Measurements from ENCODE around the gene C17orf67. TPM values are rescaled to one million over a fixed set of nuclear protein-coding genes. Genes with fewer than 3 reads are reported as not detected.

Gene C17orf67
- total RNA-seq, 1 donor from 2014 or later: 1.4 TPM

GRCh38 chr17:56849131-56849530, 15.4 kb upstream of the C17orf67 start:
- no peaks in the 10 kb centered on the region for H3K4me1 ChIP-seq
- H3K9ac ChIP-seq: no peak overlapping the region
- TF ChIP-seq EZH2 (IDR thresholded peaks at IDR 0.05) (no peak), EZH2phosphoT487 (IDR thresholded peaks at IDR 0.05) (no peak), CTCF (IDR thresholded peaks at IDR 0.05) (no peak)
- H3K79me2 ChIP-seq (ENCODE audit: low read depth): no peaks in the 10 kb centered on the region
- no peak overlapping the region for H2AFZ ChIP-seq (replicated peaks)
- no peaks in the 10 kb centered on the region for H3K9me3 ChIP-seq (ENCODE audit: low read depth)
- no peaks in the 10 kb centered on the region for H3K27me3 ChIP-seq
- H3K4me1 Mint-ChIP-seq: no peaks in the 10 kb centered on the region
- peaks cover 6% of the 10 kb centered on the region for H3K36me3 Mint-ChIP-seq
- H3K27me3 Mint-ChIP-seq (ENCODE audit: insufficient read depth, low read depth): no peaks in the 10 kb centered on the region
- no peaks in the 10 kb centered on the region for H3K36me3 ChIP-seq
- H3K27ac Mint-ChIP-seq: no peak overlapping the region
- H3K27ac ChIP-seq: no peak overlapping the region
- no peak overlapping the region for H3K4me3 Mint-ChIP-seq
- no peak overlapping the region for H3K4me2 ChIP-seq
- no peaks in the 10 kb centered on the region for H3K9me3 Mint-ChIP-seq
- H3F3A ChIP-seq (ENCODE audit: low read depth): no peaks in the 10 kb centered on the region
- no peak for DNase-seq (ENCODE audit: low spot score)
- H3K4me3 ChIP-seq: no peak overlapping the region
- H4K20me1 ChIP-seq (ENCODE audit: low read depth): no peaks in the 10 kb centered on the region

- Histone ChIP-seq H3K4me2 (no peak overlapping the region), H3F3A (ENCODE audit: low read depth) (peaks cover 3% of the 10 kb centered on the region), H3K27ac (no peak overlapping the region), H4K20me1 (ENCODE audit: low read depth) (no peaks in the 10 kb centered on the region), H3K4me3 (no peak overlapping the region), H3K4me1 (no peaks in the 10 kb centered on the region), H3K27me3 (no peaks in the 10 kb centered on the region), H3K9me3 (ENCODE audit: low read depth) (no peaks in the 10 kb centered on the region), H3K79me2 (ENCODE audit: low read depth) (no peaks in the 10 kb centered on the region), H3K36me3 (no peaks in the 10 kb centered on the region), H3K9ac (no peak overlapping the region), H2AFZ (replicated peaks) (no peak overlapping the region)
- Mint-ChIP-seq H3K27me3 (ENCODE audit: insufficient read depth, low read depth) (no peaks in the 10 kb centered on the region), H3K4me1 (no peaks in the 10 kb centered on the region), H3K4me3 (no peak overlapping the region), H3K36me3 (peaks cover 5% of the 10 kb centered on the region), H3K27ac (no peak overlapping the region), H3K9me3 (no peaks in the 10 kb centered on the region)
- no peak for DNase-seq (ENCODE audit: low spot score)
- no peak for TF ChIP-seq CTCF (IDR thresholded peaks at IDR 0.05)
- no peak for TF ChIP-seq EZH2phosphoT487 (IDR thresholded peaks at IDR 0.05)
- no peak for TF ChIP-seq EZH2 (IDR thresholded peaks at IDR 0.05)
Measured at GRCh38 chr17:56847106-56847505, 13.4 kb upstream of the C17orf67 start.

GRCh38 chr17:56845934-56846333, 12.2 kb upstream of the C17orf67 start:
- Mint-ChIP-seq H3K4me1 (no peaks in the 10 kb centered on the region), H3K27me3 (ENCODE audit: insufficient read depth, low read depth) (no peaks in the 10 kb centered on the region), H3K27ac (no peak overlapping the region), H3K9me3 (no peaks in the 10 kb centered on the region), H3K36me3 (peaks cover 5% of the 10 kb centered on the region), H3K4me3 (no peak overlapping the region)
- no peaks in the 10 kb centered on the region for H3K27me3 ChIP-seq
- no peak overlapping the region for H3K4me2 ChIP-seq
- no peak for DNase-seq (ENCODE audit: low spot score)
- H2AFZ ChIP-seq (replicated peaks): no peak overlapping the region
- TF ChIP-seq CTCF (IDR thresholded peaks at IDR 0.05) (no peak), EZH2 (IDR thresholded peaks at IDR 0.05) (no peak), EZH2phosphoT487 (IDR thresholded peaks at IDR 0.05) (no peak)
- no peak overlapping the region for H3K27ac ChIP-seq
- H3K4me1 ChIP-seq: no peaks in the 10 kb centered on the region
- H3F3A ChIP-seq (ENCODE audit: low read depth): peaks cover 3% of the 10 kb centered on the region
- no peak overlapping the region for H3K4me3 ChIP-seq
- H4K20me1 ChIP-seq (ENCODE audit: low read depth): no peaks in the 10 kb centered on the region
- H3K9ac ChIP-seq: no peak overlapping the region
- no peaks in the 10 kb centered on the region for H3K9me3 ChIP-seq (ENCODE audit: low read depth)
- no peaks in the 10 kb centered on the region for H3K36me3 ChIP-seq
- no peaks in the 10 kb centered on the region for H3K79me2 ChIP-seq (ENCODE audit: low read depth)

Measured in neural progenitor cell (in vitro differentiated cells).